ENCODE results near the gene PRDX5. TPM values are rescaled to one million over a fixed set of nuclear protein-coding genes. Genes with fewer than 3 reads are reported as not detected.

PRDX5 gene
- total and polyA plus RNA-seq, 2 donors (not counting 1 experiment from before 2014, with no cell fraction given): 50.4 to 95.5 TPM

DNA sequence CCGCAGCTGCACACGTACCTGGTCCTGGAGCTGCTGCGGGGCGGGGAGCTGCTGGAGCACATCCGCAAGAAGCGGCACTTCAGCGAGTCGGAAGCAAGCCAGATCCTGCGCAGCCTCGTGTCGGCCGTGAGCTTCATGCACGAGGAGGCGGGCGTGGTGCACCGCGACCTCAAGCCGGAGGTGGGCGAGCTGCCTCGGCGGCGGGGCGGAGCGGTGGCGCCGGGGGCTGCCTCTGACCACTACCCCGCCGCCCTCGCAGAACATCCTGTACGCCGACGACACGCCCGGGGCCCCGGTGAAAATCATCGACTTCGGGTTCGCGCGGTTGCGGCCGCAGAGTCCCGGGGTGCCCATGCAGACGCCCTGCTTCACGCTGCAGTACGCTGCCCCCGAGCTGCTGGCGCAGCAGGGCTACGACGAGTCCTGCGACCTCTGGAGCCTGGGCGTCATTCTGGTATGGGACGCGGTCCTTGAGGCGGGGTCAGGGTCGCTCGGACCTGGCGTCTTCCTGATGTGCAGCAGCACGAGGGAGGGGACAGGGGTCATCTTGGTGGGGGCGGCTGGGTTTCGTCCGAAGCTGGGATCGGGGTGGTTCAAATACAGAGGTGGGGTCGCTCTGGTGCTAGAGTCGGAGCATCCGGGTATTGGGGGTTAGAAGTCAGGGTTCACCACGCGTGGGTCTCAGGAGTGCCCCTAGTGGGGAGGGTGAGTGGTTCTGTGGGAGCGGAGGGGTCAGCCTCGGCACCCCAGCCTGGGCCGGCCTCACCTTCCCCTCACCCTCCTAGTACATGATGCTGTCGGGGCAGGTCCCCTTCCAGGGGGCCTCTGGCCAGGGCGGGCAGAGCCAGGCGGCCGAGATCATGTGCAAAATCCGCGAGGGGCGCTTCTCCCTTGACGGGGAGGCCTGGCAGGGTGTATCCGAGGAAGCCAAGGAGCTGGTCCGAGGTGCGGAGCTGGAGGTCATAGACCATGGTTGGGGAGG lies 51.8 kb downstream of the PRDX5 start:
- Histone ChIP-seq H2AFZ (ENCODE audit: insufficient read depth, low read depth, low read length, poor library complexity, severe bottlenecking) (no peak overlapping the region), H3K9me3 (ENCODE audit: control extremely low read depth in 1 of 3, control insufficient read depth in 2 of 3, insufficient read depth in 1 of 3, low read length in 2 of 3) (no peaks in the 10 kb centered on the region), H3K79me2 (ENCODE audit: control insufficient read depth, insufficient read depth, low read length) (no peaks in the 10 kb centered on the region), H3K36me3 (replicated peaks in 1 of 2; ENCODE audit: control extremely low read depth in 1 of 2, control insufficient read depth in 1 of 2, extremely low read depth in 1 of 2, insufficient read depth in 2 of 2, low read length in 1 of 2) (peaks cover 0 to 31% of the 10 kb centered on the region in 2 experiments), H3K4me2 (replicated peaks; ENCODE audit: low read depth, low read length, poor library complexity, severe bottlenecking) (no peak overlapping the region), H3K27ac (ENCODE audit: low read length in 2 of 2) (no peak overlapping the region), H4K20me1 (ENCODE audit: control insufficient read depth, insufficient read depth, low read length, poor library complexity, severe bottlenecking) (no peaks in the 10 kb centered on the region), H3K4me1 (ENCODE audit: control insufficient read depth in 2 of 2, insufficient read depth in 2 of 2, low read length in 2 of 2) (peaks cover 6 to 21% of the 10 kb centered on the region in 2 donors), H3K9ac (ENCODE audit: low read length) (no peak overlapping the region), H3K4me3 (ENCODE audit: control extremely low read depth in 1 of 5, extremely low read depth in 1 of 5, insufficient read depth in 1 of 5, low read depth in 2 of 5, low read length in 4 of 5) (no peak overlapping the region), H3K27me3 (replicated peaks in 1 of 4; ENCODE audit: control extremely low read depth in 1 of 4, control insufficient read depth in 3 of 4, insufficient read depth in 4 of 4, low read length in 3 of 4) (no peaks in the 10 kb centered on the region)
- ChIA-PET POLR2A (no interaction called here), CTCF (no interaction called here)
- Mint-ChIP-seq H3K27ac (no peak overlapping the region), H3K27me3 (no peaks in the 10 kb centered on the region), H3K9me3 (ENCODE audit: insufficient read depth) (no peaks in the 10 kb centered on the region), H3K4me3 (no peak overlapping the region), H3K4me1 (peaks cover 6% of the 10 kb centered on the region)
- intact Hi-C loops (cut with micrococcal nuclease): no loop called here
- ATAC-seq (ENCODE audit: low read depth) (no peak), DNase-seq (no peak)
- WGBS (ENCODE audit: insufficient coverage): 98% methylated on average over 72 of the region's 82 CpGs
- no peak for TF ChIP-seq EZH2 (IDR thresholded peaks at IDR 0.05; ENCODE audit: borderline replicate concordance, insufficient read depth, low read depth, low read length, poor library complexity, severe bottlenecking)
- TF ChIP-seq, protein P1, sequence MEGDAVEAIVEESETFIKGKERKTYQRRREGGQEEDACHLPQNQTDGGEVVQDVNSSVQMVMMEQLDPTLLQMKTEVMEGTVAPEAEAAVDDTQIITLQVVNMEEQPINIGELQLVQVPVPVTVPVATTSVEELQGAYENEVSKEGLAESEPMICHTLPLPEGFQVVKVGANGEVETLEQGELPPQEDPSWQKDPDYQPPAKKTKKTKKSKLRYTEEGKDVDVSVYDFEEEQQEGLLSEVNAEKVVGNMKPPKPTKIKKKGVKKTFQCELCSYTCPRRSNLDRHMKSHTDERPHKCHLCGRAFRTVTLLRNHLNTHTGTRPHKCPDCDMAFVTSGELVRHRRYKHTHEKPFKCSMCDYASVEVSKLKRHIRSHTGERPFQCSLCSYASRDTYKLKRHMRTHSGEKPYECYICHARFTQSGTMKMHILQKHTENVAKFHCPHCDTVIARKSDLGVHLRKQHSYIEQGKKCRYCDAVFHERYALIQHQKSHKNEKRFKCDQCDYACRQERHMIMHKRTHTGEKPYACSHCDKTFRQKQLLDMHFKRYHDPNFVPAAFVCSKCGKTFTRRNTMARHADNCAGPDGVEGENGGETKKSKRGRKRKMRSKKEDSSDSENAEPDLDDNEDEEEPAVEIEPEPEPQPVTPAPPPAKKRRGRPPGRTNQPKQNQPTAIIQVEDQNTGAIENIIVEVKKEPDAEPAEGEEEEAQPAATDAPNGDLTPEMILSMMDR (IDR thresholded peaks at IDR 0.05): no peak

DNA sequence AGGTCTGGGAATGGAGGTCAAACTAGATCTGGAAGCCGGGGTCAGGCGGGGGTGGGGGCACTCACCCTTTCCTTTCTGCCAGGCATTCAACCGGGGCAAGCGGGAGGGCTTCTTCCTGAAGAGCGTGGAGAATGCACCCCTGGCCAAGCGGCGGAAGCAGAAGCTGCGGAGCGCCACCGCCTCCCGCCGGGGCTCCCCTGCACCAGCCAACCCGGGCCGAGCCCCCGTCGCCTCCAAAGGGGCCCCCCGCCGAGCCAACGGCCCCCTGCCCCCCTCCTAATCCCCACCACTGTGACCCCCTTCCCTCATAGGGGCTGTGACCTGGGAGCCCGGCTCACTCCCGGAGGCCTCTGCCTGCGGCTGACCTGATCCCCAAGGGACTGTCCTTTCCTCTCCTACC lies 53.3 kb downstream of the PRDX5 start:
- Histone ChIP-seq H3K36me3 (replicated peaks in 1 of 2; ENCODE audit: control extremely low read depth in 1 of 2, control insufficient read depth in 1 of 2, extremely low read depth in 1 of 2, insufficient read depth in 2 of 2, low read length in 1 of 2) (peaks cover 0 to 26% of the 10 kb centered on the region in 2 experiments), H3K9me3 (ENCODE audit: control extremely low read depth in 1 of 3, control insufficient read depth in 2 of 3, insufficient read depth in 1 of 3, low read length in 2 of 3) (no peaks in the 10 kb centered on the region), H2AFZ (ENCODE audit: insufficient read depth, low read depth, low read length, poor library complexity, severe bottlenecking) (no peak overlapping the region), H3K4me1 (ENCODE audit: control insufficient read depth in 2 of 2, insufficient read depth in 2 of 2, low read length in 2 of 2) (peaks cover 6 to 15% of the 10 kb centered on the region in 2 donors), H3K27ac (ENCODE audit: low read length in 2 of 2) (no peak overlapping the region), H3K27me3 (replicated peaks in 1 of 4; ENCODE audit: control extremely low read depth in 1 of 4, control insufficient read depth in 3 of 4, insufficient read depth in 4 of 4, low read length in 3 of 4) (no peaks in the 10 kb centered on the region), H3K4me3 (ENCODE audit: control extremely low read depth in 1 of 5, extremely low read depth in 1 of 5, insufficient read depth in 1 of 5, low read depth in 2 of 5, low read length in 4 of 5) (no peak overlapping the region), H3K4me2 (replicated peaks; ENCODE audit: low read depth, low read length, poor library complexity, severe bottlenecking) (no peak overlapping the region), H3K79me2 (ENCODE audit: control insufficient read depth, insufficient read depth, low read length) (no peaks in the 10 kb centered on the region), H4K20me1 (ENCODE audit: control insufficient read depth, insufficient read depth, low read length, poor library complexity, severe bottlenecking) (no peaks in the 10 kb centered on the region), H3K9ac (ENCODE audit: low read length) (no peak overlapping the region)
- ChIA-PET CTCF (no interaction called here), POLR2A (no interaction called here)
- 55% methylated on average over 13 of the region's 22 CpGs for WGBS (ENCODE audit: insufficient coverage)
- H3K27ac Mint-ChIP-seq: no peak overlapping the region
- no peak overlapping the region for H3K4me3 Mint-ChIP-seq
- ATAC-seq (ENCODE audit: low read depth): no peak
- H3K4me1 Mint-ChIP-seq: peaks cover 6% of the 10 kb centered on the region
- no peaks in the 10 kb centered on the region for H3K27me3 Mint-ChIP-seq
- TF ChIP-seq, protein P1 (IDR thresholded peaks at IDR 0.05): no peak
- no peak for TF ChIP-seq EZH2 (IDR thresholded peaks at IDR 0.05; ENCODE audit: borderline replicate concordance, insufficient read depth, low read depth, low read length, poor library complexity, severe bottlenecking)
- intact Hi-C loops (cut with micrococcal nuclease): no loop called here
- no peaks in the 10 kb centered on the region for H3K9me3 Mint-ChIP-seq (ENCODE audit: insufficient read depth)
- DNase-seq: no peak

Measured in B cell (primary cell).